T-cell (primary cell): ENCODE measurements around the gene EEA1. TPM values are rescaled to one million over a fixed set of nuclear protein-coding genes. Genes with fewer than 3 reads are reported as not detected.
A peak's percentile ranks its signal among the peaks of the same experiment; 100 is the strongest.

Source experiments
- ATAC-seq, 4 experiments: fragments of 200-7000 bp in 3 of 4; fragments of 150-1000 bp in 1 of 4; cut with Tn5 transposase; replicated peaks in 1 of 4; 1 replicate in 3 of 4; 2 replicates in 1 of 4; pipeline ENCODE4 v1.10.0; 2021; ENCODE audit warnings: moderate library complexity in 3 of 4, mild to moderate bottlenecking in 2 of 4, moderate number of reproducible peaks in 1 of 4
- CTCF ChIA-PET, 2 donors: fragments of 300-600 bp; sonication (Branson Sonifier 250); formaldehyde crosslinking; loops; one replicate each; lab custom pipeline; 2022; ENCODE audit warnings: antibody characterized with exemption in 2 of 2; lab: Charles Lee
- POLR2A ChIA-PET, 2 donors: fragments of 300-600 bp; sonication (Branson Sonifier 250); formaldehyde crosslinking; loops; one replicate each; lab custom pipeline; 2022; ENCODE audit warnings: antibody characterized with exemption in 2 of 2; lab: Charles Lee
- DNase-seq, 35 experiments: peaks; one replicate each; pipeline versions ENCODE4 v3.0.0 to v3.0.0-alpha.2; 2013 to 2023
- H3K27ac ChIP-seq: one replicate; pipeline ENCODE4 v1.5.1; 2013; ENCODE audit warnings: low read length
- H3K27me3 ChIP-seq, 2 experiments: replicated peaks in 1 of 2; 1 replicate in 1 of 2; 2 replicates in 1 of 2; pipeline versions ENCODE4 v1.6.1 to v1.7.0; 2013; ENCODE audit warnings: low read length in 1 of 2, mixed read lengths in 1 of 2; ENCODE audit not compliant: control insufficient read depth in 2 of 2, insufficient read depth in 2 of 2; ENCODE audit errors: extremely low read depth in 1 of 2
- H3K36me3 ChIP-seq, 2 donors: 1 replicate in 1 of 2; 2 replicates in 1 of 2; pipeline versions ENCODE4 v1.6.1 to v1.7.0; 2013; ENCODE audit warnings: low read length in 1 of 2; ENCODE audit not compliant: control insufficient read depth in 2 of 2, insufficient read depth in 1 of 2; ENCODE audit errors: extremely low read depth in 1 of 2
- H3K4me1 ChIP-seq, 2 experiments: 1 replicate in 1 of 2; 2 replicates in 1 of 2; pipeline versions ENCODE4 v1.6.1 to v1.7.0; 2013; ENCODE audit warnings: low read length in 2 of 2, mixed read lengths in 1 of 2; ENCODE audit not compliant: insufficient read depth in 2 of 2, control insufficient read depth in 1 of 2; ENCODE audit errors: extremely low read depth in 1 of 2
- H3K4me3 ChIP-seq, 2 donors: 1 replicate in 1 of 2; 2 replicates in 1 of 2; pipeline versions ENCODE4 v1.5.1 to v1.7.0; 2013; ENCODE audit warnings: mild to moderate bottlenecking in 2 of 2, low read length in 1 of 2, moderate library complexity in 1 of 2; ENCODE audit not compliant: control insufficient read depth in 1 of 2; ENCODE audit errors: extremely low read depth in 1 of 2
- H3K9me3 ChIP-seq: 2 replicates; pipeline ENCODE4 v1.7.0; 2013
- H3K27ac Mint-ChIP-seq, 2 donors: one replicate each; pipeline ENCODE4 v1.8.0; 2020 to 2021; ENCODE audit warnings: mild to moderate bottlenecking in 2 of 2, mixed read lengths in 2 of 2
- H3K27me3 Mint-ChIP-seq, 2 donors: one replicate each; pipeline ENCODE4 v1.8.0; 2021 to 2022; ENCODE audit warnings: mixed read lengths in 2 of 2
- H3K36me3 Mint-ChIP-seq: one replicate; pipeline ENCODE4 v1.8.0; 2021; ENCODE audit warnings: mixed read lengths
- H3K4me1 Mint-ChIP-seq, 3 donors: one replicate each; pipeline ENCODE4 v1.8.0; 2020 to 2022; ENCODE audit warnings: mixed read lengths in 3 of 3, mild to moderate bottlenecking in 1 of 3
- H3K4me3 Mint-ChIP-seq, 3 donors: one replicate each; pipeline ENCODE4 v1.8.0; 2020 to 2022; ENCODE audit warnings: mild to moderate bottlenecking in 3 of 3, mixed read lengths in 3 of 3, moderate library complexity in 3 of 3
- H3K9me3 Mint-ChIP-seq, 3 donors: one replicate each; pipeline ENCODE4 v1.8.0; 2020 to 2022; ENCODE audit warnings: mixed read lengths in 3 of 3
- WGBS: methylation state at CpG from one replicate; pipeline ENCODE4 v1.1.5; 2013; ENCODE audit warnings: missing lambda C conversion rate; ENCODE audit not compliant: insufficient coverage; 5-methylcytosine and 5-hydroxymethylcytosine counted together
- total RNA-seq, 35 experiments: library from RNA in 6 of 35; stranded (reverse) in 6 of 35; fragments of 120-200 nt in 1 of 35; gene quantifications; one replicate each; pipeline versions ENCODE4 v1.2.1 to v1.2.4 and lab custom pipeline; 2013 to 2026

EEA1 gene
- total RNA-seq, 5 donors from 2014 or later (not counting 1 experiment from before 2014, with no cell fraction given) = 21.4 to 29.5 (median 23.5) TPM

GRCh38 chr12:92860521-92860920 lies 68.6 kb downstream of the EEA1 start:
- Histone ChIP-seq H3K4me3 (no peak overlapping the region), H3K36me3 (peaks cover 10 to 19% of the 10 kb centered on the region in 2 donors), H3K27ac (no peak overlapping the region), H3K27me3 (no peaks in the 10 kb centered on the region), H3K4me1 (no peaks in the 10 kb centered on the region), H3K9me3 (no peaks in the 10 kb centered on the region)
- peak overlapping the region in 1 of 2 donors; percentile 39 for H3K27ac Mint-ChIP-seq
- no peak for DNase-seq
- H3K36me3 Mint-ChIP-seq = peaks cover 50% of the 10 kb centered on the region
- no peaks in the 10 kb centered on the region for H3K27me3 Mint-ChIP-seq
- ChIA-PET POLR2A (interaction anchor here in 1 of 2 donors (0.6 kb wide), 1 partner anchor 1011 kb away, joined by 3 read pairs; no protein-coding TSS in a partner anchor), CTCF (interaction anchor here (0.6 to 1.5 kb wide), 3 partner anchors 10 to 764 kb away, joined by 3 read pairs; no protein-coding TSS in a partner anchor)
- peaks cover 13 to 27% (median 15%) of the 10 kb centered on the region in 3 donors for H3K4me1 Mint-ChIP-seq
- ATAC-seq = no peak
- H3K9me3 Mint-ChIP-seq = no peaks in the 10 kb centered on the region
- no peak overlapping the region for H3K4me3 Mint-ChIP-seq

GRCh38 chr12:92859650-92860386 lies 69.3 kb downstream of the EEA1 start:
- H3K36me3 Mint-ChIP-seq = peaks cover 52% of the 10 kb centered on the region
- ChIA-PET CTCF (interaction anchor here (0.6 to 1.5 kb wide), 5 partner anchors 9 to 764 kb away, joined by 3 to 4 read pairs (median 3); no protein-coding TSS in a partner anchor), POLR2A (interaction anchor here in 1 of 2 donors (0.5 to 0.6 kb wide), 2 partner anchors 78 to 1010 kb away, joined by 3 to 8 read pairs; no protein-coding TSS in a partner anchor)
- H3K27me3 Mint-ChIP-seq = no peaks in the 10 kb centered on the region
- H3K27me3 ChIP-seq = no peaks in the 10 kb centered on the region
- H3K9me3 ChIP-seq = no peaks in the 10 kb centered on the region
- H3K4me3 ChIP-seq = no peak overlapping the region
- no peaks in the 10 kb centered on the region for H3K9me3 Mint-ChIP-seq
- no peak overlapping the region for H3K4me3 Mint-ChIP-seq
- no peak overlapping the region for H3K27ac ChIP-seq
- H3K27ac Mint-ChIP-seq = no peak overlapping the region
- H3K4me1 Mint-ChIP-seq = peaks cover 11 to 30% (median 13%) of the 10 kb centered on the region in 3 donors
- 96% methylated on average over 3 of the region's 7 CpGs for WGBS
- no peak for ATAC-seq
- no peak for DNase-seq
- H3K36me3 ChIP-seq = peaks cover 10 to 19% of the 10 kb centered on the region in 2 donors
- no peaks in the 10 kb centered on the region for H3K4me1 ChIP-seq

GRCh38 chr12:92857818-92858217 lies 71.3 kb downstream of the EEA1 start:
- H3K9me3 ChIP-seq = no peaks in the 10 kb centered on the region
- peaks cover 52% of the 10 kb centered on the region for H3K36me3 Mint-ChIP-seq
- H3K27ac ChIP-seq = no peak overlapping the region
- peaks cover 8 to 20% of the 10 kb centered on the region in 2 donors for H3K36me3 ChIP-seq
- no peaks in the 10 kb centered on the region for H3K27me3 ChIP-seq
- DNase-seq = no peak
- peaks cover 3 to 24% (median 5%) of the 10 kb centered on the region in 3 donors for H3K4me1 Mint-ChIP-seq
- no peak overlapping the region for H3K27ac Mint-ChIP-seq
- H3K4me3 ChIP-seq = no peak overlapping the region
- ATAC-seq = no peak
- 100% methylated on average over 3 of the region's 8 CpGs for WGBS
- ChIA-PET POLR2A (no interaction called here), CTCF (interaction anchor here (0.5 to 0.7 kb wide), 3 partner anchors 64 to 73 kb away, joined by 3 to 4 read pairs (median 3); no protein-coding TSS in a partner anchor)
- H3K27me3 Mint-ChIP-seq = no peaks in the 10 kb centered on the region
- H3K9me3 Mint-ChIP-seq = no peaks in the 10 kb centered on the region
- H3K4me1 ChIP-seq = no peaks in the 10 kb centered on the region
- H3K4me3 Mint-ChIP-seq = no peak overlapping the region

- POLR2A ChIA-PET = interaction anchor here in 1 of 2 donors (0.6 kb wide), 1 partner anchor 22 kb away, joined by 3 read pairs; no protein-coding TSS in a partner anchor
- Histone ChIP-seq H3K27ac (no peak overlapping the region), H3K9me3 (no peaks in the 10 kb centered on the region), H3K4me3 (no peak overlapping the region), H3K36me3 (peaks cover 3 to 18% of the 10 kb centered on the region in 2 donors), H3K27me3 (no peaks in the 10 kb centered on the region), H3K4me1 (no peaks in the 10 kb centered on the region)
- DNase-seq (no peak), ATAC-seq (no peak)
- Mint-ChIP-seq H3K4me3 (no peak overlapping the region), H3K36me3 (peaks cover 49% of the 10 kb centered on the region), H3K27me3 (no peaks in the 10 kb centered on the region), H3K27ac (no peak overlapping the region), H3K9me3 (no peaks in the 10 kb centered on the region), H3K4me1 (peaks cover 0 to 6% (median 3%) of the 10 kb centered on the region in 3 donors)
- 100% methylated on average over 1 of the region's 3 CpGs for WGBS
- CTCF ChIA-PET = interaction anchor here in 1 of 2 donors (0.6 kb wide), 1 partner anchor 537 kb away, joined by 3 read pairs; no protein-coding TSS in a partner anchor
Measured at GRCh38 chr12:92854344-92854743, 74.8 kb downstream of the EEA1 start.

GRCh38 chr12:92848740-92849139 lies 80.4 kb downstream of the EEA1 start:
- no CpG with 5 or more reads among the region's 3 CpGs for WGBS
- ChIA-PET CTCF (interaction anchor here (0.5 to 0.6 kb wide), 2 partner anchors 22 to 30 kb away, joined by 3 read pairs; no protein-coding TSS in a partner anchor), POLR2A (interaction anchor here in 1 of 2 donors (0.7 kb wide), 1 partner anchor 1594 kb away, joined by 8 read pairs; no protein-coding TSS in a partner anchor)

GRCh38 chr12:92847368-92847767 lies 81.7 kb downstream of the EEA1 start:
- Mint-ChIP-seq H3K36me3 (peaks cover 34% of the 10 kb centered on the region), H3K27me3 (no peaks in the 10 kb centered on the region), H3K27ac (no peak overlapping the region), H3K4me1 (no peaks in the 10 kb centered on the region), H3K9me3 (no peaks in the 10 kb centered on the region), H3K4me3 (no peak overlapping the region)
- ChIA-PET POLR2A (interaction anchor here in 1 of 2 donors (0.6 to 0.7 kb wide), 2 partner anchors 55 to 96 kb away, joined by 3 to 8 read pairs; no protein-coding TSS in a partner anchor), CTCF (interaction anchor here (0.6 to 1.2 kb wide), 3 partner anchors 13 to 79 kb away, joined by 3 to 6 read pairs (median 3); no protein-coding TSS in a partner anchor)
- Histone ChIP-seq H3K27ac (no peak overlapping the region), H3K4me1 (no peaks in the 10 kb centered on the region), H3K4me3 (no peak overlapping the region), H3K27me3 (no peaks in the 10 kb centered on the region), H3K9me3 (no peaks in the 10 kb centered on the region), H3K36me3 (peaks cover 0 to 4% of the 10 kb centered on the region in 2 donors)
- ATAC-seq = no peak
- no peak for DNase-seq
- no CpG with 5 or more reads among the region's 1 CpG for WGBS

More at GRCh38 chr12:92848740-92849139, 80.4 kb downstream of the EEA1 start:
- Histone ChIP-seq H3K27me3 (no peaks in the 10 kb centered on the region), H3K36me3 (peaks cover 0 to 4% of the 10 kb centered on the region in 2 donors), H3K27ac (no peak overlapping the region), H3K4me1 (no peaks in the 10 kb centered on the region), H3K9me3 (no peaks in the 10 kb centered on the region), H3K4me3 (no peak overlapping the region)
- Mint-ChIP-seq H3K9me3 (no peaks in the 10 kb centered on the region), H3K36me3 (peaks cover 38% of the 10 kb centered on the region), H3K27ac (no peak overlapping the region), H3K27me3 (no peaks in the 10 kb centered on the region), H3K4me1 (peaks cover 0 to 2% (median 0%) of the 10 kb centered on the region in 3 donors), H3K4me3 (no peak overlapping the region)
- ATAC-seq (no peak), DNase-seq (no peak)
